Stimulated activated CD8-positive, alpha-beta memory T cell treated with anti-CD3 and anti-CD28 coated beads, Interleukin-2, amount 100 ng/mL, for 1 hour (primary cell): Measurements from ENCODE around the gene VAT1L.
A peak's percentile ranks its signal among the peaks of the same experiment; 100 is the strongest.
"Not testable (repeated sequence)": the region's sequence is repeated elsewhere in the genome, so short reads cannot be mapped to it uniquely, and the experiment has no call there.

ENCODE experiments used
- DNase-seq, 2 donors: peaks; one replicate each; pipeline ENCODE4 v3.0.0-alpha.2; 2020; ENCODE audit warnings: low read depth in 2 of 2

VAT1L gene

GRCh38 chr16:77951788-77952187 is 163.4 kb downstream of the VAT1L start:
- no peak for DNase-seq

GRCh38 chr16:77955127-77955526 is 166.8 kb downstream of the VAT1L start:
- DNase-seq: no peak

GRCh38 chr16:77956231-77956630 is 167.9 kb downstream of the VAT1L start:
- no peak for DNase-seq

- DNase-seq: no peak
Observed at GRCh38 chr16:77960766-77961165, 172.4 kb downstream of the VAT1L start.

- no peak for DNase-seq
Observed at GRCh38 chr16:77961814-77962213, 173.4 kb downstream of the VAT1L start.

GRCh38 chr16:77962689-77963088 is 174.3 kb downstream of the VAT1L start:
- no peak for DNase-seq

- DNase-seq: no peak
Observed at GRCh38 chr16:77963185-77964044, 175.1 kb downstream of the VAT1L start.

- no peak for DNase-seq
Observed at GRCh38 chr16:77965346-77965745, 177.0 kb downstream of the VAT1L start.

GRCh38 chr16:77967054-77967904 is 178.9 kb downstream of the VAT1L start:
- DNase-seq: no peak

GRCh38 chr16:77969861-77970260 is 181.5 kb downstream of the VAT1L start:
- DNase-seq: no peak

- no peak for DNase-seq
Observed at GRCh38 chr16:77970371-77970770, 182.0 kb downstream of the VAT1L start.

- DNase-seq: peak; percentile 38 to 64
Observed at GRCh38 chr16:77971306-77972061, 183.1 kb downstream of the VAT1L start.

- no peak for DNase-seq
Observed at GRCh38 chr16:77972062-77972392, 183.7 kb downstream of the VAT1L start.

- no peak for DNase-seq
Observed at GRCh38 chr16:77974883-77975282, 186.5 kb downstream of the VAT1L start.

GRCh38 chr16:77975942-77976341 is 187.6 kb downstream of the VAT1L start:
- DNase-seq: no peak

GRCh38 chr16:77977339-77977738 is 189.0 kb downstream of the VAT1L start:
- DNase-seq: no peak

- DNase-seq: no peak
Observed at GRCh38 chr16:77985111-77985510, 196.7 kb downstream of the VAT1L start.

- DNase-seq: no peak
Observed at GRCh38 chr16:77986011-77986740, 197.8 kb downstream of the VAT1L start.

GRCh38 chr16:77987810-77988209 is 199.4 kb downstream of the VAT1L start:
- no peak for DNase-seq

GRCh38 chr16:77989846-77990245 is 201.5 kb downstream of the VAT1L start:
- DNase-seq: no peak

- no peak for DNase-seq
Observed at GRCh38 chr16:77991701-77992100, 203.3 kb downstream of the VAT1L start.

GRCh38 chr16:77992381-77992780 is 204.0 kb downstream of the VAT1L start:
- not testable (repeated sequence) for DNase-seq
